ENCODE data around the gene OR51B4. TPM values are rescaled to one million over a fixed set of nuclear protein-coding genes. Genes with fewer than 3 reads are reported as not detected.

Gene OR51B4
- total RNA-seq, 1 experiment from 2014 or later: not detected

- Histone ChIP-seq H3K14ac (ENCODE audit: insufficient read depth, low read length) (no peak overlapping the region), H3K79me1 (ENCODE audit: insufficient read depth, low read depth, low read length, poor library complexity, severe bottlenecking) (no peaks in the 10 kb centered on the region), H3K18ac (ENCODE audit: insufficient read length, low read depth, low read length) (no peak overlapping the region), H2BK5ac (ENCODE audit: insufficient read length, low read length) (no peak overlapping the region), H4K20me1 (ENCODE audit: control insufficient read depth, insufficient read depth, insufficient read length) (no peaks in the 10 kb centered on the region), H3K27ac (ENCODE audit: insufficient read length, low read depth, low read length) (no peak overlapping the region), H4K8ac (replicated peaks; ENCODE audit: insufficient read length, low read depth, low read length) (no peak overlapping the region), H3K9ac (ENCODE audit: extremely low read depth, insufficient read length, low read length) (no peak overlapping the region), H3K9me3 (ENCODE audit: control insufficient read depth, low read depth, low read length) (no peaks in the 10 kb centered on the region), H3K56ac (ENCODE audit: insufficient read length, low read depth, low read length) (no peak overlapping the region), H2BK120ac (ENCODE audit: low read depth, low read length, poor library complexity, severe bottlenecking) (no peak overlapping the region), H3K23me2 (ENCODE audit: insufficient read length, low read depth, low read length, poor library complexity, severe bottlenecking) (no peaks in the 10 kb centered on the region), H3K4me1 (ENCODE audit: insufficient read depth, low read length) (no peaks in the 10 kb centered on the region), H3K4ac (ENCODE audit: low read depth, low read length) (no peak overlapping the region), H2BK15ac (ENCODE audit: low read depth, low read length) (no peak overlapping the region), H2BK20ac (ENCODE audit: low read depth, low read length, poor library complexity, severe bottlenecking) (no peak overlapping the region), H3K4me2 (ENCODE audit: insufficient read depth, insufficient read length, low read length) (no peak overlapping the region), H3K23ac (ENCODE audit: insufficient read length, low read depth, low read length) (no peak overlapping the region), H2AFZ (ENCODE audit: low read length) (no peak overlapping the region), H4K5ac (ENCODE audit: insufficient read length, low read depth, low read length) (no peak overlapping the region), H3T11ph (ENCODE audit: low read length) (no peak overlapping the region), H3K79me2 (ENCODE audit: insufficient read depth, low read length) (no peaks in the 10 kb centered on the region), H2BK12ac (ENCODE audit: insufficient read length, low read depth, low read length) (no peak overlapping the region), H2AK5ac (ENCODE audit: insufficient read length, low read length) (no peak overlapping the region), H3K27me3 (ENCODE audit: insufficient read depth, low read length) (no peaks in the 10 kb centered on the region), H4K91ac (ENCODE audit: insufficient read length, low read depth, low read length) (no peak overlapping the region)
- no peaks in the 10 kb centered on the region for H3K9me3 Mint-ChIP-seq
- H3K27me3 Mint-ChIP-seq (ENCODE audit: low read depth): no peaks in the 10 kb centered on the region; the same call in 1 of the 2 replicates
- TF ChIP-seq CTCF (conservative IDR thresholded peaks at IDR 0.05): no peak
- no CpG with 5 or more reads among the region's 3 CpGs for WGBS (ENCODE audit: extremely low coverage, insufficient read length, low lambda C conversion rate)
- H3K36me3 Mint-ChIP-seq (ENCODE audit: insufficient read depth in 1 of 3, low read depth in 3 of 3): no peaks in the 10 kb centered on the region; a peak in 1 of 7 replicates
- H3K4me1 Mint-ChIP-seq: peaks cover 4 to 7% of the 10 kb centered on the region in 2 experiments
- H3K4me3 Mint-ChIP-seq: no peak overlapping the region
- no peak overlapping the region for H3K27ac Mint-ChIP-seq
- no peak for DNase-seq
Measured at GRCh38 chr11:5283086-5283485, 18.7 kb downstream of the OR51B4 start.

Data from H9 (cell line).